Tibial nerve (tissue), 4 donors: ENCODE results near the gene KCNK17.

Experiments
- EP300 ChIP-seq, 2 donors: sonication (generic); formaldehyde crosslinking; IDR thresholded peaks; one replicate each; pipeline ENCODE4 v1.6.1; 2017; ENCODE audit warnings: antibody characterized with exemption in 2 of 2, mild to moderate bottlenecking in 1 of 2
- POLR2A ChIP-seq, 2 donors: fragments of 450-650 bp; IDR thresholded peaks; one replicate each; pipeline ENCODE4 v1.6.1; 2017; ENCODE audit warnings: antibody characterized with exemption in 2 of 2, mild to moderate bottlenecking in 2 of 2, moderate library complexity in 2 of 2
- TF ChIP-seq, protein P1 (sequence below), 5 experiments: fragments of 200-600 bp in 3 of 5; fragments of 450-650 bp in 2 of 5; sonication (generic) in 3 of 5; IDR thresholded peaks; one replicate each; pipeline ENCODE4 v1.5.1; 2016 to 2019; ENCODE audit warnings: antibody characterized with exemption in 5 of 5, mild to moderate bottlenecking in 3 of 5, moderate library complexity in 2 of 5

DNA sequence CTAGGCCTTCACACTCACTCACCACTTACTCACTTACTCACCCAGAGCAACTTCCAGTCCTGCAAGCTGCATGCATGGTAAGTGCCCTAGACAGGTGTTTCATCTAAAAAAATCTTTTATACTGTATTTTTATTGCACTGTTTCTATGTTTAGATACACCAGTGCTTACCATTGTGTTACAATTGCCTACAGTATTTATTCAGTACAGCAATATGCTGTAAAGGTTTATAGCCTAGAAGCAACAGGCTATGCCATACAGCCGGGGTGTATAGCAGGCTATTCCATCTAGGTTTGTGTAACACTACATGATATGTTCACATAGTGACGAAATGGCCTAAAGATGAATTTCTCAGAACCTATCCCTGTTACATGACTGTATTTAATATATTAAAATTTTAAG lies 47.8 kb downstream of the KCNK17 start:
- TF ChIP-seq, protein P1, sequence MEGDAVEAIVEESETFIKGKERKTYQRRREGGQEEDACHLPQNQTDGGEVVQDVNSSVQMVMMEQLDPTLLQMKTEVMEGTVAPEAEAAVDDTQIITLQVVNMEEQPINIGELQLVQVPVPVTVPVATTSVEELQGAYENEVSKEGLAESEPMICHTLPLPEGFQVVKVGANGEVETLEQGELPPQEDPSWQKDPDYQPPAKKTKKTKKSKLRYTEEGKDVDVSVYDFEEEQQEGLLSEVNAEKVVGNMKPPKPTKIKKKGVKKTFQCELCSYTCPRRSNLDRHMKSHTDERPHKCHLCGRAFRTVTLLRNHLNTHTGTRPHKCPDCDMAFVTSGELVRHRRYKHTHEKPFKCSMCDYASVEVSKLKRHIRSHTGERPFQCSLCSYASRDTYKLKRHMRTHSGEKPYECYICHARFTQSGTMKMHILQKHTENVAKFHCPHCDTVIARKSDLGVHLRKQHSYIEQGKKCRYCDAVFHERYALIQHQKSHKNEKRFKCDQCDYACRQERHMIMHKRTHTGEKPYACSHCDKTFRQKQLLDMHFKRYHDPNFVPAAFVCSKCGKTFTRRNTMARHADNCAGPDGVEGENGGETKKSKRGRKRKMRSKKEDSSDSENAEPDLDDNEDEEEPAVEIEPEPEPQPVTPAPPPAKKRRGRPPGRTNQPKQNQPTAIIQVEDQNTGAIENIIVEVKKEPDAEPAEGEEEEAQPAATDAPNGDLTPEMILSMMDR (IDR thresholded peaks at IDR 0.05) = no peak
- TF ChIP-seq POLR2A (IDR thresholded peaks at IDR 0.05) = no peak
- TF ChIP-seq EP300 (IDR thresholded peaks at IDR 0.05) = no peak
